Natural killer cell treated with Interleukin-12 subunit alpha and Interleukin-12 subunit beta and Interleukin-15 and Interleukin-18, amount 100 ng/mL, for 72 hours (primary cell): ENCODE results near the gene VASH1. TPM values are rescaled to one million over a fixed set of nuclear protein-coding genes. Genes with fewer than 3 reads are reported as not detected.

Experiments used
- ATAC-seq, 2 donors: fragments of 150-1000 bp; cut with Tn5 transposase in 1 of 2; sonication (Bioruptor Pico), chemical (Tn5 transposase) in 1 of 2; 2 replicates each; pipeline ENCODE4 v1.10.0; 2021
- DNase-seq: peaks from one replicate; pipeline ENCODE4 v3.0.0; 2022; ENCODE audit warnings: low spot score
- H3K27ac Mint-ChIP-seq, 2 donors: 1 replicate in 1 of 2; 2 replicates in 1 of 2; pipeline ENCODE4 v1.8.0; 2022; ENCODE audit warnings: mixed read lengths in 2 of 2, mild to moderate bottlenecking in 1 of 2, moderate library complexity in 1 of 2
- H3K27me3 Mint-ChIP-seq, 2 donors: 1 replicate in 1 of 2; 2 replicates in 1 of 2; pipeline ENCODE4 v1.8.0; 2022; ENCODE audit warnings: mixed read lengths in 2 of 2
- H3K36me3 Mint-ChIP-seq: one replicate; pipeline ENCODE4 v1.8.0; 2022; ENCODE audit warnings: mixed read lengths
- H3K4me1 Mint-ChIP-seq, 2 donors: 1 replicate in 1 of 2; 2 replicates in 1 of 2; pipeline ENCODE4 v1.8.0; 2022; ENCODE audit warnings: low read depth in 2 of 2, mixed read lengths in 2 of 2, mild to moderate bottlenecking in 1 of 2
- H3K4me3 Mint-ChIP-seq: one replicate; pipeline ENCODE4 v1.8.0; 2022; ENCODE audit warnings: mixed read lengths
- H3K9me3 Mint-ChIP-seq: 2 replicates; pipeline ENCODE4 v1.8.0; 2022; ENCODE audit warnings: mixed read lengths
- total RNA-seq, 2 donors: library from RNA; stranded (reverse); gene quantifications; one replicate each; pipeline ENCODE4 v1.2.3, GENCODE V29; 2022

Gene VASH1
- total RNA-seq, 2 donors from 2014 or later = 1.2 to 1.9 TPM

DNA sequence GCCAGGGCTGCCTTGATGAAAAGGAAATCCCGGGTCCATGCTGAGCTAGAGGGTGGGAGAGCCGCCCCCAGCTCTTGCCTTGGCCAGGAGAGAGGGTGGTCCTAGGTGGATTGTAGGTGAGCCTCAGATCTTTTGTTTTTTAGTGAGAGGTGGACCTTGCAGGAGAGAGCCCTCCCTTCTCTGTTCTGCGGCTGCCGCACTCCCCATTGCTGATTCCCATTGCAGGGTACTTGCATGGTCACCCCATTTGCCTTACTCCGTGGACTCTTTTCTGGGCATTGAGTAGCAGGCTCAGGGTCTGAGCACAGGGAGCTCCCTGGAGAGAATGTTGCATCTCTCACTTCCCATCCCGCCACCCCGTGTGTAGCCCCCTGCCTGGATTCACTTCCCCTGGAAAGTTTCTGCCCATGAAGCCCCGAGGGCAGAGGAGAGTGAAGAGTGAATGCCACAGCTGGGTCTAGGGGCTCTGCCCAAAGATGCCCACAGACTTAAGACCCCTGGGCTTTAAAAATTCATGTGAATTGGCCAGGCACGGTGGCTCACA is 10.2 kb downstream of the VASH1 start:
- DNase-seq (no peak), ATAC-seq (no peak)
- no peak overlapping the region for H3K4me3 Mint-ChIP-seq
- H3K9me3 Mint-ChIP-seq = no peaks in the 10 kb centered on the region
- H3K27ac Mint-ChIP-seq = no peak overlapping the region
- H3K36me3 Mint-ChIP-seq = no peaks in the 10 kb centered on the region
- no peaks in the 10 kb centered on the region for H3K27me3 Mint-ChIP-seq
- peaks cover 13 to 18% of the 10 kb centered on the region in 2 donors for H3K4me1 Mint-ChIP-seq

DNA sequence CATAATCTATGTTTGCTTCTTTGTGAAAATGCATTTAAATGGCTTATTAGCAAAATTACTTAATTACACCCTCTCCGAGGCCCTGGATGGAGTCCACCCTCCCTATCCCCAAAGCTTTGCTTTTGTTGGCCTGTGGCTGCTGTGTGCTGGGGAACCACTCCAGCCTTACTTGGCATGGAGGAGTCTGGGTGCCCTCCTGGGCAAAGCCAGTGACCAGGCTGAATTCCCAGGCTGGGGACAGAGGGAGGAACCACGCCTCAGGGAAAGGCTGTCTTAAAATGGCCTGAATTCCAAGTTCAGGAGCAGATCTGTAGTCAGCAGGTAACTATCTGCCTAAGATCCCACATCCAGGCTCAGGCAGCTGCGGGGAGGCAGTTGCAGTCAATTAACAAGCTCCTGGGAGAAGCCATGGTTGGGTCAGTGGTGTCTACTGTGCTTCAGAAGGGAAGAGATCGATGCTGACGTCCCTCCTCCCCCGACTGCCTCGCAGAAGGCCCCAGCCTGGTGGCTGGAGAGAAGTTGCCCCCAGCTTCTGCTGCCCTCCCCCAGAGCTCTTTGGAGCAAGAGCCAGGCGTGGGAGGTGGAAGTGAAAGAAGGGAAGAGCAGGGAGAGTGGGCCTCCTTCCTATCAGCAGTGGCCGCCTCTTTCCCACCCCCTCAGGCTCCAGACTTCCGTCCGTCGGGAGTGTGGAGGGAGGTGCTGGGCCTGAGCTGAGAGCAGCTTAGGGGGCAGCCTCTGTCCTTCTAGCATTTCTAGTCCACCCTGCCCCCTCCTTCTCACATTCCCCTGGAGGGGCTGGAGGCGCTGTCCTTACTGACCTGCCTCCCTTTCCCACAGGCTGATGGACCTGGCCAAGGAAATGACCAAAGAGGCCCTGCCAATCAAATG is 11.3 kb downstream of the VASH1 start:
- Mint-ChIP-seq H3K9me3 (no peaks in the 10 kb centered on the region), H3K27me3 (no peaks in the 10 kb centered on the region), H3K36me3 (no peaks in the 10 kb centered on the region), H3K27ac (no peak overlapping the region), H3K4me1 (peaks cover 13 to 18% of the 10 kb centered on the region in 2 donors), H3K4me3 (no peak overlapping the region)
- DNase-seq = no peak
- no peak for ATAC-seq

DNA sequence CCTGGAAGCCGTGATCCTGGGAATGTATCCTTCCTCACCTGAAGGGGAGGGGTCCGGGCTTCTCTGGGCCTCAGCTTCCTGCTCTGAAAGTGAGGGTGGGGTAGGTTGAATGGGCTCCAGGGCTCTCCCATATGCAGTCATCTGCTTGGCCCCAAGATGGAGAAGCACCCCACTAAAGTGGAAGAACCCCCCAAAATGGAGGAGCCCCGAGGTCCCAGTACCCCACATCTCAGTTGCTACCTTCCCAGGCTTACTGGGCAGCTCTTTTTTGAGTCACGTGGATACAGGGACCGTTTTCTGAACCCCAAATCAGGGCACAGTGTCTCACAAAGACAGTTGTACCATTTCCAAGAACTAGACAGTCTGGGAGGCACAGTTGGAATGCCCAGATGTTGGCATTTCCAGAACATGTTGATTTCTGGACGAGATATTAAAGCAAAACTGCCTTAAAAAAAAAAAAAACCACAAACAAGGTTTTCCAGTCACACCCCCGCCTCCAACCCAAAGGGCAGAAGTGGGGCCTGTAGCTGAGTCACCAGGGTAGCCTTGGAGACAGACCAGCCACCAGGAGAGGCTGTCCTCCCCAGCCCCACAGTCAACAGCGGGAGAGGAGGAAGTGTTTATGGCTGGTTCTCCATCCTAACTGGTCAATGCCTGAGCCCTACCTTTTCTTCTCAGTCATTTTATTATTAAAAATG is 12.1 kb downstream of the VASH1 start:
- DNase-seq (no peak), ATAC-seq (peak; percentile 66 to 68)
- H3K4me3 Mint-ChIP-seq = no peak overlapping the region
- H3K27ac Mint-ChIP-seq = no peak overlapping the region
- H3K9me3 Mint-ChIP-seq = no peaks in the 10 kb centered on the region
- no peaks in the 10 kb centered on the region for H3K27me3 Mint-ChIP-seq
- H3K4me1 Mint-ChIP-seq = peaks cover 9 to 14% of the 10 kb centered on the region in 2 donors
- H3K36me3 Mint-ChIP-seq = no peaks in the 10 kb centered on the region

- H3K4me1 Mint-ChIP-seq = peaks cover 1 to 10% of the 10 kb centered on the region in 2 donors
- H3K9me3 Mint-ChIP-seq = no peaks in the 10 kb centered on the region
- no peaks in the 10 kb centered on the region for H3K27me3 Mint-ChIP-seq
- no peak overlapping the region for H3K4me3 Mint-ChIP-seq
- no peak for ATAC-seq
- DNase-seq = no peak
- H3K27ac Mint-ChIP-seq = no peak overlapping the region
- H3K36me3 Mint-ChIP-seq = no peaks in the 10 kb centered on the region
Measured at GRCh38 chr14:76773956-76774820, 12.9 kb downstream of the VASH1 start.

- ATAC-seq (no peak), DNase-seq (no peak)
- Mint-ChIP-seq H3K27me3 (no peaks in the 10 kb centered on the region), H3K9me3 (no peaks in the 10 kb centered on the region), H3K4me1 (peaks cover 0 to 10% of the 10 kb centered on the region in 2 donors), H3K27ac (no peak overlapping the region), H3K36me3 (no peaks in the 10 kb centered on the region), H3K4me3 (no peak overlapping the region)
Measured at GRCh38 chr14:76774821-76775694, 13.8 kb downstream of the VASH1 start.

GRCh38 chr14:76775695-76776427 is 14.6 kb downstream of the VASH1 start:
- no peak for ATAC-seq
- no peak overlapping the region for H3K4me3 Mint-ChIP-seq
- H3K36me3 Mint-ChIP-seq = no peaks in the 10 kb centered on the region
- H3K27ac Mint-ChIP-seq = no peak overlapping the region
- DNase-seq = no peak
- H3K27me3 Mint-ChIP-seq = no peaks in the 10 kb centered on the region
- H3K4me1 Mint-ChIP-seq = peaks cover 0 to 10% of the 10 kb centered on the region in 2 donors
- H3K9me3 Mint-ChIP-seq = no peaks in the 10 kb centered on the region

- peaks cover 0 to 10% of the 10 kb centered on the region in 2 donors for H3K4me1 Mint-ChIP-seq
- H3K9me3 Mint-ChIP-seq = no peaks in the 10 kb centered on the region
- no peaks in the 10 kb centered on the region for H3K36me3 Mint-ChIP-seq
- H3K27ac Mint-ChIP-seq = no peak overlapping the region
- ATAC-seq (no peak), DNase-seq (no peak)
- no peak overlapping the region for H3K4me3 Mint-ChIP-seq
- no peaks in the 10 kb centered on the region for H3K27me3 Mint-ChIP-seq
Measured at GRCh38 chr14:76776428-76777251, 15.4 kb downstream of the VASH1 start.

DNA sequence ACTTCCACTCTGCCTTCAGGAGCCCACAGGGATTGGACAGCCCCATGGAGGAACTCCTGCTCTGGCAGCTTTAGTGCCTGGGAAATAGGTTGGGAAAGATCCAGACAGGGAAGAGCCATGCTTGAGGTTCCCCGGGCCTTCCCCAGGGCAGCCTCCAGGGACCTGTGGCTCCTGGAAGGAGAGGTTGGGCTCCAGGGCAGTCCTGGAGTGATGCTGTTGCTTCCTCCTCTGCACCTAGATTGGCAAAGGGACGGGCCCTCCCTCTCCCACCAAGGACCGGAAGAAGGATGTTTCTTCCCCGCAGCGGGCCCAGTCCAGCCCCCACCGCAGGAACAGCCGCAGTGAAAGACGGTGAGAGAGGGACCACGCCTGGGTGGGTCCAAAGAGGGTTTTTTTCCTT is 16.5 kb downstream of the VASH1 start:
- no peak overlapping the region for H3K27ac Mint-ChIP-seq
- H3K36me3 Mint-ChIP-seq = no peaks in the 10 kb centered on the region
- no peak overlapping the region for H3K4me3 Mint-ChIP-seq
- H3K4me1 Mint-ChIP-seq = peaks cover 4 to 13% of the 10 kb centered on the region in 2 donors
- ATAC-seq (no peak), DNase-seq (no peak)
- no peaks in the 10 kb centered on the region for H3K27me3 Mint-ChIP-seq
- H3K9me3 Mint-ChIP-seq = no peaks in the 10 kb centered on the region

DNA sequence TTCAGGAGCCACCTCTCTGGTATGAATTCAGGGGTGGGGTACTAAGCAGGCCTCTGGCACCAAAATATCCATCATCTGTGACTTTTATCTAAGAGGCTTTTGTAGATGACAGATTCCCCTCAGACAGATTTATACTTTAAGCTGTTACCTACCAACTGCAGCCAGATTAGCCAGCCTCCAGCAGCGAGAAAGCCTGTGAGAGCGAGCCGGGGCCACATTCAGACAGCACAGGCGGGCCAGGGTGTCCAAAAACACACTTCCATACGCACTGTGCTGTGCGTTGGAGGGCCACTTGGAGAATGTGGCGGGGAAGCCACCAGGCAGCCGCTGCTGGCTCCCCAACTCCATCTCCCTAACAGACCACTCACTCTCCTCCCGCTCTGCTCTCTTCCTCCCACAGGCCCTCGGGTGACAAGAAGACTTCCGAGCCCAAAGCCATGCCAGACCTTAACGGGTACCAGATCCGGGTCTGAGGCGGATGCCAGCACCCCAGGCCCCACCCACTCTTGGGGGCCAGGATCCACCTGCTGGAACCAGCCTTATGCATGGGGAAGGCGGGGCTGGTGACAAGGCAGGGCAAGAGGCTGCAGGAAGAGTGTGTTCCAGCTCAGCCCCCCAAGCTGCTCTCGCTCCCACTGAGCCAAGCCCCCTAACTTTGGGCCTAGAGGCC is 17.4 kb downstream of the VASH1 start:
- Mint-ChIP-seq H3K4me3 (no peak overlapping the region), H3K9me3 (no peaks in the 10 kb centered on the region), H3K4me1 (peaks cover 13 to 23% of the 10 kb centered on the region in 2 donors), H3K27me3 (no peaks in the 10 kb centered on the region), H3K27ac (no peak overlapping the region), H3K36me3 (no peaks in the 10 kb centered on the region)
- no peak for ATAC-seq
- no peak for DNase-seq

DNA sequence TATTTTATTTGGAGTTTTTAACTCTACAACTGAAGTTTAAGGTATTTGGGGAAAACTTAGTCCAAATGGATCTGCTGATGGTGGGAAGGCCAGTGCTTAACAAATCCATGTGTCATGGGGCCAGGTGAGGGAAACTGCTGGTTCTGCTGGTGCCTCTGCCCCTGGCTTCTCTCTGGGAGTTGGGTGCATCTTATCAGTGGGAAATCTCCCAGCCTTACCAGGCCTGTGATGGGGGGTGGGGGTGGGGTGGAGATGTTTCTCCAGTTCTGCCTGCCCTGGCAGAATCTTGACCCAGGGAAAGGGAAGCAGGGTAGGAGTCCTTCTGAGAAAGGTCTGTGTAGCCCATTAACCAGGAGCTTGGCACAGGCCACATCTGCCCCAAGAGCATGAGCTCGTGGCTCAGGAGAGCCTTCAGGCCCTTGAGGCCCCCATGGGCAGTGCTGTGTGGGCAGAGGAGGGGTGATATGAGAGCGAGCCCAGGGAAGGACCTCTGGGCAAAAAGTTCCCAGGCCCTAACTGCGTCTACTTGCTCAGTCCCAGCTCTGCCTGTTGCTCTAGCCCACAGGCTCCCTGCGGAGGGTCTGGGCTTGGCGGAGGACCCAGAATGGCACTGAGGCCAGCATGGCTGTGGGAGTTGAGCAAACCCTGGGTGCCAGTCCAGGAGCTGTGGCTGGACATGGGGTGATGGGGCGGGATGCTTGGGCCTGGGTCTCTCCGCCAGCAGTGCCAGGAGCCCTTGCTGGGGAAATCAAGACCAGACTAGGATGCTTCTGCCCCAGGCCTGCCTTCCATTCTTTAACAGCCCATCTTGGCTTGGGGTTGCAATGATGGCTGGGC is 18.2 kb downstream of the VASH1 start:
- Mint-ChIP-seq H3K27ac (no peak overlapping the region), H3K9me3 (no peaks in the 10 kb centered on the region), H3K4me1 (peaks cover 13 to 20% of the 10 kb centered on the region in 2 donors), H3K36me3 (no peaks in the 10 kb centered on the region), H3K4me3 (no peak overlapping the region), H3K27me3 (no peaks in the 10 kb centered on the region)
- DNase-seq = no peak
- ATAC-seq = no peak

GRCh38 chr14:76780058-76780345 is 18.7 kb downstream of the VASH1 start:
- no peaks in the 10 kb centered on the region for H3K9me3 Mint-ChIP-seq
- H3K27ac Mint-ChIP-seq = no peak overlapping the region
- H3K27me3 Mint-ChIP-seq = no peaks in the 10 kb centered on the region
- no peak overlapping the region for H3K4me3 Mint-ChIP-seq
- ATAC-seq = no peak
- no peak for DNase-seq
- peaks cover 18 to 23% of the 10 kb centered on the region in 2 donors for H3K4me1 Mint-ChIP-seq
- H3K36me3 Mint-ChIP-seq = no peaks in the 10 kb centered on the region
